ENCODE data around the gene ZBTB25.

The ZBTB25 gene

DNA sequence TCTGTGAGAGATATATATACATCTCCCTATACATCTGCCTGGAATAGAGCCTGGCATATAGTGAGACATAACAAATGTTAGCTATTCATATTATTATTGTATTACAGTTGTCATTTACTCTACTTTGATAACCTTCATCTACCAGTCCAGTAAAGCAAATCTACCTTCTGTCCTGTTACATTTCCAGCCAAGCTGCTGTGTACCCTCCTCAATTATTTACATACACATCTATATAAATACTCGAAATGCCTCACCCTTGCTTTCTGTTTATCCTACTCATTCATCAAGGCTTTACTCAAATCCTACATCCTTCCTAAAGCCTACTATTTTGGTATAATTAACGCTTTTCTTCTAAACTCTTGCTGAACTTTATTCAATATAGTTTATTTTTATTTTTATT lies 9.6 kb upstream of the ZBTB25 start:
- Histone ChIP-seq H3K27me3 (ENCODE audit: control insufficient read depth, insufficient read depth, low read length) (no peaks in the 10 kb centered on the region), H3K27ac (ENCODE audit: low read length) (no peak overlapping the region), H3K36me3 (ENCODE audit: control insufficient read depth, insufficient read depth, low read length) (no peaks in the 10 kb centered on the region), H3K4me1 (ENCODE audit: control insufficient read depth, insufficient read depth, low read length) (peaks cover 2% of the 10 kb centered on the region; the same call in 1 of the 2 replicates), H3K4me3 (ENCODE audit: low read length) (no peak overlapping the region), H3K9me3 (ENCODE audit: control insufficient read depth, insufficient read depth, low read length) (no peaks in the 10 kb centered on the region)
- WGBS (ENCODE audit: insufficient coverage, insufficient read length) = 100% methylated on average over 1 of the region's 2 CpGs
- DNase-seq (ENCODE audit: low read depth, low spot score) = no peak

DNA sequence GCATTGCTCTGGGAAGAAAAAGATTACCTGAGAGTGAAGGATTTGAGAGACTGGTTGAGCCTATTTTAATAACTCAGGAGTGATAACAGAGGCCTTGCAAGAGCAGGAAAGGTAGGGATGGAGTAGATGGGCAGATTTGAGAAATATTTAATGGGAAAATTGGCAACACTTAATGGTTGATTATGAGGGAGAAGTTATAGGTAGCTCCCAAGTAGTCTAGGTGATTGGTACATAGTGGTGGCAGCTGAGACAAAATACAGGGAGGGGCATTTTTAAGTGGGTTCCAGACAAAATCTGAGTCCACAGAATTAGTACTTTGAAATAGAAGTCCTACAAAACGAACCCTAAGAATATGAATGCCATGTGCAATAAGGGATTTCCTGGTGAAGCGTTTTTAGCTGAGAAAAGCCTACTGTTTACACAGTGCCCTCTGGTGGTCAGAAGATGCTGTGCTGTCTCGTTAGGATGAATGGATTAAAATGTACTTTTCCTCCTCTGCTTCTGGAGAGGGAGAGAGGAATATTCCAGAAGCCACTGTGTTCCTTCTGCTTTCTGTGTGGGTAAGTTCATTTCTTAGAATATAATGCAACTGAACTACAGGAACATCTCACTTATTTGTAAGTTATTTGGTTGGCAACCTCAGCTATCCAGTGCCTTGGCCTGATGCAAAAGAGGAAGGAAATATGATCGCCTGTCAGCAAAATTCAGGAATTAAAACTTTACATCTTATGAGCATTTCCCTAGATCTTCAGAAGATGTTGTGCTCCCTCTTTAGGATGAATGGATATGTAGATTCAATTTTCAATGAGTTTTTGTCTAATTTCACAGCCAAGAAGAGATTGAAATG lies 7.4 kb upstream of the ZBTB25 start:
- Histone ChIP-seq H3K27me3 (ENCODE audit: control insufficient read depth, insufficient read depth, low read length) (no peaks in the 10 kb centered on the region), H3K4me3 (ENCODE audit: low read length) (no peak overlapping the region), H3K36me3 (ENCODE audit: control insufficient read depth, insufficient read depth, low read length) (no peaks in the 10 kb centered on the region), H3K4me1 (ENCODE audit: control insufficient read depth, insufficient read depth, low read length) (peaks cover 2% of the 10 kb centered on the region; the same call in 1 of the 2 replicates), H3K27ac (ENCODE audit: low read length) (no peak overlapping the region), H3K9me3 (ENCODE audit: control insufficient read depth, insufficient read depth, low read length) (no peaks in the 10 kb centered on the region)
- no CpG with 5 or more reads among the region's 4 CpGs for WGBS (ENCODE audit: insufficient coverage, insufficient read length)
- peak; percentile 57 for DNase-seq (ENCODE audit: low read depth, low spot score)

DNA sequence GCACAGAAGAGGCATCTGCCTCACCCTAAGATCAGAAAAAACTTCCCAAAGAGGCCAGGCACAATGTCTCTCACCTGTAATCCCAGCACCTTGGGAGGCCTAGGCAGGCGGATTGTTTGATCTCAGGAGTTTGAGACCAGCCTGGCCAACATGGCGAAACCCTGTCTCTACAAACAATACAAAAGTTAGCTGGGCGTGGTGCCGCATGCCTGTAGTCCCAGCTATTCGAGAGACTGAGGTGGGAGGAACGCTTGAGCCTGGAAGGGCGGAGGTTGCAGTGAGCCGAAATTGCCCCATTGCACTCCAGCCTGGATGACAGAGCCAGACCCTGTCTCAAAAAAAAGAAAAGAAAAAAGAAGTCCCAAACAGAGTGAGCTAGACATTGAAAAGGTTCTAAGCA lies 5.4 kb upstream of the ZBTB25 start:
- Histone ChIP-seq H3K9me3 (ENCODE audit: control insufficient read depth, insufficient read depth, low read length) (no peaks in the 10 kb centered on the region), H3K36me3 (ENCODE audit: control insufficient read depth, insufficient read depth, low read length) (no peaks in the 10 kb centered on the region), H3K27ac (ENCODE audit: low read length) (no peak overlapping the region), H3K4me3 (ENCODE audit: low read length) (no peak overlapping the region), H3K4me1 (ENCODE audit: control insufficient read depth, insufficient read depth, low read length) (peaks cover 2% of the 10 kb centered on the region; the same call in 1 of the 2 replicates), H3K27me3 (ENCODE audit: control insufficient read depth, insufficient read depth, low read length) (no peaks in the 10 kb centered on the region)
- no CpG with 5 or more reads among the region's 8 CpGs for WGBS (ENCODE audit: insufficient coverage, insufficient read length)
- no peak for DNase-seq (ENCODE audit: low read depth, low spot score)

DNA sequence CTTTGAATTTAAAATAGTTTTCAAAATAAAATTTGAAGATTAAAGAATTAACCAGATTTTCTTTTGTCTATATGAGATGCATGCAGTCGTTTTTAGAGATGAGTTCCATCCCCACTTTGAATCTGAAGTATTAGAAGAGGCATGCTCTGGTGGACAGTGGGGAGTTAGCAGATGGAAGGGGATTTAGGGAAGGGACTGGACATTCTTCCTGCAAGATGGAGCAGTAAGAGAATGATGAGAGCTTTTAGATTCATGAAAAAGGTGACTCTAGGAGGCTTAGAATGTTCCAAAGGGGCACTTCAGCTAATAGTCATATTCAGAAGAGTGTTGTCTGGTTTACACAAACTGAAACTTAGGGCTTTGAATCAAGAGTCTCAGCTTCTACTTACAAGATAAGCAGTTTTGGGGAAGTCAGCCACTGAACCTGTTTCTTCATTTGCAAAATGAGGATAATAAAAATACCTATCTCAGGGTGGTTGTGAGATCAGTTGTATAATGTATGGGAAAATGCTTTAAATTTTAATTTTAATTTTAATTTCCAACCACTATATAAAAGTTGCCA lies 4.7 kb upstream of the ZBTB25 start:
- H3K4me3 ChIP-seq (ENCODE audit: low read length) = no peak overlapping the region
- H3K36me3 ChIP-seq (ENCODE audit: control insufficient read depth, insufficient read depth, low read length) = no peaks in the 10 kb centered on the region
- peaks cover 2% of the 10 kb centered on the region; the same call in 1 of the 2 replicates for H3K4me1 ChIP-seq (ENCODE audit: control insufficient read depth, insufficient read depth, low read length)
- WGBS (ENCODE audit: insufficient coverage, insufficient read length) = no CpG with 5 or more reads among the region's 1 CpG
- H3K27ac ChIP-seq (ENCODE audit: low read length) = no peak overlapping the region
- no peaks in the 10 kb centered on the region for H3K9me3 ChIP-seq (ENCODE audit: control insufficient read depth, insufficient read depth, low read length)
- H3K27me3 ChIP-seq (ENCODE audit: control insufficient read depth, insufficient read depth, low read length) = no peaks in the 10 kb centered on the region
- DNase-seq (ENCODE audit: low read depth, low spot score) = no peak

DNA sequence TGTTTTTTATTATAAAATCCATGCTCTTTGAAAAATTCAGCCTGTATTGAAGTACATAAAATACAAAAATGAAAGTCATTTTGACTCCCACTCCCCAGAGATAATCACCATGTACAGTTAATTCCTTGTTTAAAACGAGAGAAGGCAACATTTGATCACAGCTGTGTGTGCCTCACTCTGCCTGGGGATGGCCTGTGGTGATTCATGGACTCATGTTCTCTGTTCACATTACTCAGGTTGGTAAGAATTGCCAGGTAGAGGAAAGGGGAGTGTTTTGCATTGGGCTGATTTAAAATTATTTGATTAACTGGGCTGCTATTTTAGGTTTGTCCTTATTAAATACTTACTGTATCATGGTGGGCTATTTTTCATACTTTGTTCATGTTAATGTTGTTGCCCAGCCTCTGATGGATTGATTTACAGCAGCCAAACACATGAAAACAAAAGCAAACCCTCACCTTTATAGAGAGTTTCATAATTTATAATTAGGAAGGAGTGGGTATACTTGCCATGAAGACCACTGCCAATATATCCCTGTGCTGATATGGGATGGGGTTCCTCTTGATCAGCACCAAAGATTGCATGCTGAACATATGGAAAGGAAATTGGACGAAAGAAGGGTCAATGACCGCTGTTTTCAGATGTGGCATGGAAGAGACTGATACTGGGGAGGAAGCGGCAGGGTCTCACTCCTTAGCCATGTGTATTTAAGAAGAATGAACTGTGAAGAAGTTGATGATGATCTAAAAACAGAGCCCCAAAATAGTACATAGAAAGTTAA lies 3.9 kb upstream of the ZBTB25 start:
- DNase-seq (ENCODE audit: low read depth, low spot score) = no peak
- H3K27me3 ChIP-seq (ENCODE audit: control insufficient read depth, insufficient read depth, low read length) = no peaks in the 10 kb centered on the region
- WGBS (ENCODE audit: insufficient coverage, insufficient read length) = no CpG with 5 or more reads among the region's 4 CpGs
- no peaks in the 10 kb centered on the region for H3K36me3 ChIP-seq (ENCODE audit: control insufficient read depth, insufficient read depth, low read length)
- H3K4me3 ChIP-seq (ENCODE audit: low read length) = no peak overlapping the region
- H3K9me3 ChIP-seq (ENCODE audit: control insufficient read depth, insufficient read depth, low read length) = no peaks in the 10 kb centered on the region
- no peak overlapping the region for H3K27ac ChIP-seq (ENCODE audit: low read length)
- H3K4me1 ChIP-seq (ENCODE audit: control insufficient read depth, insufficient read depth, low read length) = peaks cover 2% of the 10 kb centered on the region; the same call in 1 of the 2 replicates

DNA sequence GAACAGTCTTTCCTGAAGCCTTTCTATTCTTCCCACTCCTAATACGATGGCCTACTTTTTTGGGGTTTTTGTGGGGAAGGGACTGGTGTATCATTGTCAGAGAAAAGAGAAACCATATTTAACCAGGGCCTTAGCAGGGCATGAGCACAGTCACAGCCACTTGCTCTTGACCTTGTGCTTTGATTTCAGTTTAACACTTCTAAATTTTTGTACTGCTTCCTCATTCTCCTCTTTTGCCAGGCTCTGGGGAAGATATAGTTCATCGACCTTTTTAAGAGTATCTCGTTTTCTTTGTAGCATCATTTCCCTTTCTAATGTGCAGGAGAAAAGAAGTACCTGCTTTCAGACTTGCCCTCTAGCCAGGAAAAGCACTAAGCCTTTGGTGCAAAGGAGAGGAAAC lies 3.1 kb upstream of the ZBTB25 start:
- Histone ChIP-seq H3K4me3 (ENCODE audit: low read length) (no peak overlapping the region), H3K36me3 (ENCODE audit: control insufficient read depth, insufficient read depth, low read length) (no peaks in the 10 kb centered on the region), H3K27ac (ENCODE audit: low read length) (no peak overlapping the region), H3K9me3 (ENCODE audit: control insufficient read depth, insufficient read depth, low read length) (no peaks in the 10 kb centered on the region), H3K4me1 (ENCODE audit: control insufficient read depth, insufficient read depth, low read length) (peaks cover 2% of the 10 kb centered on the region), H3K27me3 (ENCODE audit: control insufficient read depth, insufficient read depth, low read length) (no peaks in the 10 kb centered on the region)
- DNase-seq (ENCODE audit: low read depth, low spot score) = no peak
- no CpG with 5 or more reads among the region's 3 CpGs for WGBS (ENCODE audit: insufficient coverage, insufficient read length)

DNA sequence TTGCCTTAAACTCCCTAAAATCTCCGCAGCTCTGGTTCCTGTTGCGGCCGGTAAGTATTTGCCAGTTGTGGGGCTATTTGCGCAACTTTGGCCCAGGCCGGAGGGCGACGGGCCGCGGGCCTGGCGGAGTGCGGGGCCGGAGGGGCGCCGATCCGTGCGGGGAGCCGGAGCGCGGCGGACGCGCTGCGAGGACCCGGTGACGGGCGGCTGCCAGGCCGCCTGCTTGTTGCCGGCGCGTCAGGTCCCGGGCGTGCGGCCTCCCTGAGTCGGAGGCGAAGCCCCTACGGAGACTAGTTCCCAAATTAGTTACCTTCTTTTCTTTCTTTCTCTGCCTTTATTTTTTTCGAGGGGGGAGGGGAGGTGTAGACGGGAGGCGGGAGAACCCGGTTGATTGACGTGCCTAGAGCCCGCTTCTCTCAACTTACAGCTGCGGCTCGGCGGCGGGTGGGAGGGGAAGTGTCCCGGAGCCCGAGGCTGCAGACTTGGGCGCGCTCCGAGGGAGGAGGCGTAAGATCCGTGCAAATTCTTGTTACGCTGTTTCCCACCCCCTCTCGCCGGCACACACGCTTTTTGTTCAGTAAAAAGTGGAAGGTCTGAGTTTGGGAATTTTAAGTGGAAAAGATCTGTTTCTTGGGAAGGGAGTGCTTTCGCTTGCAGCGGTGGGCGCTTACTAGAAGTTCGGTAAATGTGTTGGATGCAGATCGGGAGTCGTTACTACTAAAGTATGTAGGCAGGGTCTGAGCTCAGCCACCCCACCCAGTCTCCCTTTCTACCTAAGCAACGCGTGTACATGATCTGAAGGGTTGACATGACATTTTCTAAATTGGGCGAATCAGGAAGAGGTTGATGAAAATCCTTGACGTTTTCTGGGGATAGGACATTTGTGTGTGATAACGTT lies 1.5 kb upstream of the ZBTB25 start:
- no peaks in the 10 kb centered on the region for H3K36me3 ChIP-seq (ENCODE audit: control insufficient read depth, insufficient read depth, low read length)
- no CpG with 5 or more reads among the region's 68 CpGs for WGBS (ENCODE audit: insufficient coverage, insufficient read length)
- DNase-seq (ENCODE audit: low read depth, low spot score) = peak; percentile 57
- H3K4me1 ChIP-seq (ENCODE audit: control insufficient read depth, insufficient read depth, low read length) = peaks cover 2% of the 10 kb centered on the region
- no peak overlapping the region for H3K27ac ChIP-seq (ENCODE audit: low read length)
- H3K4me3 ChIP-seq (ENCODE audit: low read length) = peak overlapping the region; percentile 78
- no peaks in the 10 kb centered on the region for H3K27me3 ChIP-seq (ENCODE audit: control insufficient read depth, insufficient read depth, low read length)
- H3K9me3 ChIP-seq (ENCODE audit: control insufficient read depth, insufficient read depth, low read length) = no peaks in the 10 kb centered on the region

DNA sequence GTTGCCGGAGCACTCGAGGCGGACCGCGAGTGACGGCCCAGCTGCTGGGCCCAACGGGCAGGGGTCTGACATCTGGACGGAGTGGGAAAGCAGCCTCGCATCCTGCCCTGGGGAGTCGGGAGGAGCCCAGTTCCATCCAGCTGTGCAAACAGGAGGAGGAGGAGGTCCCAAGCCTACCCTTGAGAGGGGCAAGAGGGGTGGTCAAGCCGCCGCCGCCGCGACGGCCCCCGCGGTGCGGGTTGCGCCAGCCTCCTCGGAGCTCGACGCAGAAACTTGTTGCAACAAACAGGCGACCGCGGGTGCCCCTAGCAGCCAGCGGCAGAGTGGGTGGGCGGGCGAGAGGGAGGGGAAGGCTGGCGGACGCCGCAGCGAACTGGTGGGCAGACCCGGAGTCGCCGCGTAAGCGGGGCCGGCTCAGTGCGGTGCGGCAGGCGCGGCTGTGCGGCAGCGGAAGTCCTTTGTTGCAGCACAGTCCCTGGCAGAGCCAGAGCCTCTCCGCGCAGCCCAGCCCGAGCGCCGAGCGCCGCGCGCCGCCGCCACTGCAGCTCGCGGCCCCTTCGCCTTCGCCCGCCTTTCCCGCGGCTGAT lies 765 bp upstream of the ZBTB25 start, which contains the start of gene ZBTB1:
TSS of gene ZBTB1 (plus strand) at position 461 of the 587 bp plus-strand sequence. CDS start 16,735 bp downstream, outside the sequence.
- H3K36me3 ChIP-seq (ENCODE audit: control insufficient read depth, insufficient read depth, low read length) = no peaks in the 10 kb centered on the region
- H3K9me3 ChIP-seq (ENCODE audit: control insufficient read depth, insufficient read depth, low read length) = no peaks in the 10 kb centered on the region
- peak; percentile 41 for DNase-seq (ENCODE audit: low read depth, low spot score)
- WGBS (ENCODE audit: insufficient coverage, insufficient read length) = no CpG with 5 or more reads among the region's 63 CpGs
- peaks cover 2% of the 10 kb centered on the region for H3K4me1 ChIP-seq (ENCODE audit: control insufficient read depth, insufficient read depth, low read length)
- no peaks in the 10 kb centered on the region for H3K27me3 ChIP-seq (ENCODE audit: control insufficient read depth, insufficient read depth, low read length)
- H3K4me3 ChIP-seq (ENCODE audit: low read length) = peak within 1 kb of the TSS; percentile 78
- no peak within 1 kb of the TSS for H3K27ac ChIP-seq (ENCODE audit: low read length)

DNA sequence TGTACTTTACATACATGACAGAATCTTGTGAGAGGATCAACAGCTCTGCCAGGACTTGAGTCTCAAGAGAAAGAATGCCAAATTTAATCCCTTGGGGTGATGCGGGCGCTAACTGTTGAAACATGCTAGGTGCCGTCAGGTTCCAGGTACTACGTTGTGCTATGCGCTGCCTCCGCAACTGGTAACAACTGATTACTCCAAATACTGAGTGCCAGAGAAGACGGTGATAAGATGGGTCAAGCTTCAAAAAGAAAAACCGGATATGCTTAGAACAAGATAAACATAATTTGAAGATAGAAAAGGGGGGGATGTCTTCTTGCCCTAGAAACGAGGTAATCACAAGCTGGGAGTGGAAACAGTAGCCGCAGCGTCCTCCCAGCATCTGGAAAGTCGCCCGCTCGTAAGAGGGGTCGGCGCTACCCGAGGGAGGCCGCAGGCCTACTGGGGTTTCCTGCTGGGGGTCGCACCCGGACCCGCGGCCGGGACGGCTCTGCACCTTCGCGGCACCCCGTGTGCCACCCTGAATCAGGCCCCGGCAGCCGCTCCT lies 678 bp downstream of the ZBTB25 start:
- no peaks in the 10 kb centered on the region; the same call in 1 of the 2 replicates for H3K4me1 ChIP-seq (ENCODE audit: control insufficient read depth, insufficient read depth, low read length)

More for the DNA sequence above, 678 bp downstream of the ZBTB25 start:
- no CpG with 5 or more reads among the region's 29 CpGs for WGBS (ENCODE audit: insufficient coverage, insufficient read length)
- no peak for DNase-seq (ENCODE audit: low read depth, low spot score)
- Histone ChIP-seq H3K27ac (ENCODE audit: low read length) (no peak overlapping the region), H3K27me3 (ENCODE audit: control insufficient read depth, insufficient read depth, low read length) (no peaks in the 10 kb centered on the region), H3K4me3 (ENCODE audit: low read length) (peak overlapping the region; percentile 78), H3K9me3 (ENCODE audit: control insufficient read depth, insufficient read depth, low read length) (no peaks in the 10 kb centered on the region), H3K36me3 (ENCODE audit: control insufficient read depth, insufficient read depth, low read length) (no peaks in the 10 kb centered on the region)

Measured in iPS DF 6.9 (cell line).